ENCODE results near the gene SUSD6. TPM values are rescaled to one million over a fixed set of nuclear protein-coding genes. Genes with fewer than 3 reads are reported as not detected.

SUSD6 gene
- total and polyA plus RNA-seq, 2 donors from 2014 or later, result 14.3 to 84.2 TPM

DNA sequence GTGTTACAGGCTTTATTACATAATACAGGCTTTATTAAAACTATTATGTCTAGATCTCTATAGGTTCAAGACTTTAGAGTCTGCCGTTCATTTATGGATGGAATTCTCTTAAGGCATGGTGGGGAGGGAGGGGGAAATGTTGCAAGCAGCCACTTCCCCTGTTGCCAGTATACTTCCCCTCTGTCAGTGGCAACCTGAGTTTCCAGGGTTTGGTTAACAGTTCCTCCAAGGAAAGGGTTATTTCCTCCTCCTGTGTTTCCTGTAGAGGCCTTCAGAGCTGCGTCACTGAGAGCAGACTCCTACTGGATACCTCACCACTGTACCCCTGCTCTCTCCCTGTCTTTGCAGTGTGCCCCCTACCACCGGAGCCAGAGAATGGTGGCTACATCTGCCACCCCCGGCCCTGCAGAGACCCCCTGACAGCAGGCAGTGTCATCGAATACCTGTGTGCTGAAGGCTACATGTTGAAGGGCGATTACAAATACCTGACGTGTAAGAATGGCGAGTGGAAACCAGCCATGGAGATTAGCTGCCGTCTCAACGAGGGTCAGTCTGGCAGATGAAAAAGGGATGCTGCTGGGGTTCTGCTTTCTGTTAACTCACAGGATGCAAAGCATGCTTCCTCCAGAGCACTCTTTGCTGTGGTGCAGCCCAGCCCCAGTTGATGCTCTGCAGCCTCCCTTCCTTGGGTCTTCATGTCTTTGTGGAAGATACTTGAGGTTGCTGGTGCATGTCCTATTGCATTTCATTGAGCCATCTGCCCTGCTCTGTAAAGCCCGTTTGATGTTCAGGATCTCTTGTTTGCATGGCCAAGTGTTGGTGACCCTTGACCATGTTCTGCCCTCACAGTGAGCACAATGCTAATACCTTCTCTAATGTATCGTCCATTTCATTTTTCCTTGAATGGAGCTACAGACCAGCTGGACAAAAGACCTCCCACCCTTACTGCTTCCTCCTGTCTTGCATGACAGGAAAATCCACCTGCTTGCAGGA is 91.9 kb downstream of the SUSD6 start:
- Histone ChIP-seq H3K36me3 (ENCODE audit: control insufficient read depth in 2 of 3, insufficient read depth in 3 of 3, low read length in 3 of 3) (peaks cover 0 to 11% (median 11%) of the 10 kb centered on the region in 3 donors), H3K4me1 (ENCODE audit: control insufficient read depth in 2 of 3, insufficient read depth in 2 of 3, low read depth in 1 of 3, low read length in 3 of 3) (peaks cover 0 to 27% (median 23%) of the 10 kb centered on the region in 3 donors), H3K9ac (ENCODE audit: low read length in 3 of 3) (no peak overlapping the region), H3K4me3 (ENCODE audit: low read length in 3 of 3) (no peak overlapping the region), H3K27me3 (ENCODE audit: control insufficient read depth, insufficient read depth, low read length) (no peaks in the 10 kb centered on the region), H3K27ac (ENCODE audit: low read depth in 2 of 2, low read length in 2 of 2) (no peak overlapping the region), H3K9me3 (ENCODE audit: control insufficient read depth in 2 of 3, insufficient read depth in 1 of 3, low read length in 3 of 3) (no peaks in the 10 kb centered on the region)
- TF ChIP-seq, protein P1, sequence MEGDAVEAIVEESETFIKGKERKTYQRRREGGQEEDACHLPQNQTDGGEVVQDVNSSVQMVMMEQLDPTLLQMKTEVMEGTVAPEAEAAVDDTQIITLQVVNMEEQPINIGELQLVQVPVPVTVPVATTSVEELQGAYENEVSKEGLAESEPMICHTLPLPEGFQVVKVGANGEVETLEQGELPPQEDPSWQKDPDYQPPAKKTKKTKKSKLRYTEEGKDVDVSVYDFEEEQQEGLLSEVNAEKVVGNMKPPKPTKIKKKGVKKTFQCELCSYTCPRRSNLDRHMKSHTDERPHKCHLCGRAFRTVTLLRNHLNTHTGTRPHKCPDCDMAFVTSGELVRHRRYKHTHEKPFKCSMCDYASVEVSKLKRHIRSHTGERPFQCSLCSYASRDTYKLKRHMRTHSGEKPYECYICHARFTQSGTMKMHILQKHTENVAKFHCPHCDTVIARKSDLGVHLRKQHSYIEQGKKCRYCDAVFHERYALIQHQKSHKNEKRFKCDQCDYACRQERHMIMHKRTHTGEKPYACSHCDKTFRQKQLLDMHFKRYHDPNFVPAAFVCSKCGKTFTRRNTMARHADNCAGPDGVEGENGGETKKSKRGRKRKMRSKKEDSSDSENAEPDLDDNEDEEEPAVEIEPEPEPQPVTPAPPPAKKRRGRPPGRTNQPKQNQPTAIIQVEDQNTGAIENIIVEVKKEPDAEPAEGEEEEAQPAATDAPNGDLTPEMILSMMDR (IDR thresholded peaks at IDR 0.05; ENCODE audit: borderline replicate concordance, extremely low read depth, insufficient read depth), result no peak
- intact Hi-C loops (cut with DNase I), result no loop called here
- FAIRE-seq (no peak), DNase-seq (peak in 4 of 5 donors; percentile 64 to 84 (median 74))

DNA sequence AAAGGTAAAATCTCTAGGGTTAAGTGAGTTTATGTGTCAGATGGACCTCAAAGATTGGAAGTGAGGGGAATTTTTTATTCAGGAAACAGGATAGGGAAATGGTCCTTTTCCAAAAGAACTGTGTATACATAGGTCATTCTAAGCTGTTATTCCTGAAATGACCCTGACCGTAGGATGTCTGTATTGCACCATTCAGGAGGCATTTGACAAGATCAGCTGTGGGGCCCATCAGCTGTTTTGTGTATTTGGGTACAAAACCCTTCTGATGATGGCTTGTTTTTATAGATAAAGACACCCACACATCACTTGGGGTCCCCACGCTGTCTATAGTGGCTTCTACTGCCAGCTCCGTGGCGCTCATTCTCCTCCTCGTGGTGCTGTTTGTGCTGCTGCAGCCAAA is 92.9 kb downstream of the SUSD6 start:
- Histone ChIP-seq H3K9me3 (ENCODE audit: control insufficient read depth in 2 of 3, insufficient read depth in 1 of 3, low read length in 3 of 3) (no peaks in the 10 kb centered on the region), H3K27me3 (ENCODE audit: control insufficient read depth, insufficient read depth, low read length) (no peaks in the 10 kb centered on the region), H3K4me1 (ENCODE audit: control insufficient read depth in 2 of 3, insufficient read depth in 2 of 3, low read depth in 1 of 3, low read length in 3 of 3) (peaks cover 0 to 25% (median 21%) of the 10 kb centered on the region in 3 donors), H3K36me3 (ENCODE audit: control insufficient read depth in 2 of 3, insufficient read depth in 3 of 3, low read length in 3 of 3) (peaks cover under 1 to 20% (median 16%) of the 10 kb centered on the region in 3 donors), H3K27ac (ENCODE audit: low read depth in 2 of 2, low read length in 2 of 2) (no peak overlapping the region), H3K9ac (ENCODE audit: low read length in 3 of 3) (no peak overlapping the region), H3K4me3 (ENCODE audit: low read length in 3 of 3) (no peak overlapping the region)
- FAIRE-seq, result no peak
- intact Hi-C loops (cut with DNase I), result no loop called here
- DNase-seq, result no peak
- TF ChIP-seq, protein P1 (IDR thresholded peaks at IDR 0.05; ENCODE audit: borderline replicate concordance, extremely low read depth, insufficient read depth), result no peak

DNA sequence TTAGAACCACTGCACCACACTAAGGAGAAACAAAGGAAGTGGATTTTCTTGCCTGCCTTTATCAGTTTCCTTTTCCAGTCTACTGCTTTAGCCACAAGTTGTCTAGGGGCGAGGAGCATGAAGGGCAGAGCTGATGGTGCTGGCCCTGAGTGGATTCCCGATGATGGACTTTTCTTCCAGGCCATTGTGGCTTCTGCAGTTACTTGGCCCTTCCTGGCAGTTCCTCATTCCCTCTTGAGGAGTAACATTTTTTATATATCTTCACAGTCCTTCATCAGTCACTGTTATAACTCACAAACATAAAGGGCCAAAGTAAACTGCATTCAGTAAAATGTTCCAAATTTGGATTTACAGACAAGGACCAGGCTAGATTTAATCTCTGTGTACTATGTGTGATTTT is 94.3 kb downstream of the SUSD6 start:
- H3K9me3 ChIP-seq (ENCODE audit: control insufficient read depth in 2 of 3, insufficient read depth in 1 of 3, low read length in 3 of 3), result no peaks in the 10 kb centered on the region
- H3K36me3 ChIP-seq (ENCODE audit: control insufficient read depth in 2 of 3, insufficient read depth in 3 of 3, low read length in 3 of 3), result peaks cover 3 to 30% (median 21%) of the 10 kb centered on the region in 3 donors
- no peak overlapping the region for H3K4me3 ChIP-seq (ENCODE audit: low read length in 3 of 3)
- H3K27me3 ChIP-seq (ENCODE audit: control insufficient read depth, insufficient read depth, low read length), result no peaks in the 10 kb centered on the region
- FAIRE-seq, result no peak
- no peak overlapping the region for H3K9ac ChIP-seq (ENCODE audit: low read length in 3 of 3)
- H3K27ac ChIP-seq (ENCODE audit: low read depth in 2 of 2, low read length in 2 of 2), result no peak overlapping the region
- H3K4me1 ChIP-seq (ENCODE audit: control insufficient read depth in 2 of 3, insufficient read depth in 2 of 3, low read depth in 1 of 3, low read length in 3 of 3), result peaks cover 0 to 21% (median 19%) of the 10 kb centered on the region in 3 donors
- TF ChIP-seq, protein P1 (IDR thresholded peaks at IDR 0.05; ENCODE audit: borderline replicate concordance, extremely low read depth, insufficient read depth), result no peak
- intact Hi-C loops (cut with DNase I), result no loop called here
- no peak for DNase-seq

Data from kidney (tissue), 14 donors.